DMS 273 (cell line): Measurements from ENCODE around the gene FAM110D.

ENCODE experiments used
- DNase-seq: peaks from one replicate; lab custom pipeline; 2025; ENCODE audit not compliant: unreplicated experiment; lab: John Stamatoyannopoulos, UW

The FAM110D gene

GRCh38 chr1:26184086-26184485, 25.2 kb downstream of the FAM110D start:
- DNase-seq = no peak

GRCh38 chr1:26184883-26185282, 26.0 kb downstream of the FAM110D start:
- DNase-seq = no peak

GRCh38 chr1:26187882-26188281, 29.0 kb downstream of the FAM110D start:
- no peak for DNase-seq

- DNase-seq = no peak
These were observed 29.6 kb downstream of the FAM110D start for GRCh38 chr1:26188477-26188876.

- no peak for DNase-seq
These were observed 30.5 kb downstream of the FAM110D start for GRCh38 chr1:26189331-26189730.

- peak; percentile 26 for DNase-seq
These were observed 30.9 kb downstream of the FAM110D start for GRCh38 chr1:26189751-26190275.

- DNase-seq = peak; percentile 73
These were observed 31.6 kb downstream of the FAM110D start, which contains the start of gene CATSPER4 for GRCh38 chr1:26190373-26190987. Gene CATSPER4, plus strand, starts transcription at chr1:26190602. Its CDS starts 26 bp downstream, at chr1:26190628.

GRCh38 chr1:26191739-26192138, 32.9 kb downstream of the FAM110D start:
- no peak for DNase-seq

GRCh38 chr1:26195805-26196204, 36.9 kb downstream of the FAM110D start:
- no peak for DNase-seq

- no peak for DNase-seq
These were observed 38.4 kb downstream of the FAM110D start for GRCh38 chr1:26197301-26197700.

- no peak for DNase-seq
These were observed 38.9 kb downstream of the FAM110D start for GRCh38 chr1:26197813-26198212.

GRCh38 chr1:26200413-26200812, 41.5 kb downstream of the FAM110D start:
- no peak for DNase-seq

GRCh38 chr1:26203642-26204318, 44.9 kb downstream of the FAM110D start:
- no peak for DNase-seq

GRCh38 chr1:26210147-26210870, 51.4 kb downstream of the FAM110D start:
- DNase-seq = peak; percentile 51

GRCh38 chr1:26212726-26213125, 53.8 kb downstream of the FAM110D start:
- no peak for DNase-seq

- no peak for DNase-seq
These were observed 54.5 kb downstream of the FAM110D start for GRCh38 chr1:26213335-26213905.
